ENCODE measurements around the gene GCHFR.

The GCHFR gene

DNA sequence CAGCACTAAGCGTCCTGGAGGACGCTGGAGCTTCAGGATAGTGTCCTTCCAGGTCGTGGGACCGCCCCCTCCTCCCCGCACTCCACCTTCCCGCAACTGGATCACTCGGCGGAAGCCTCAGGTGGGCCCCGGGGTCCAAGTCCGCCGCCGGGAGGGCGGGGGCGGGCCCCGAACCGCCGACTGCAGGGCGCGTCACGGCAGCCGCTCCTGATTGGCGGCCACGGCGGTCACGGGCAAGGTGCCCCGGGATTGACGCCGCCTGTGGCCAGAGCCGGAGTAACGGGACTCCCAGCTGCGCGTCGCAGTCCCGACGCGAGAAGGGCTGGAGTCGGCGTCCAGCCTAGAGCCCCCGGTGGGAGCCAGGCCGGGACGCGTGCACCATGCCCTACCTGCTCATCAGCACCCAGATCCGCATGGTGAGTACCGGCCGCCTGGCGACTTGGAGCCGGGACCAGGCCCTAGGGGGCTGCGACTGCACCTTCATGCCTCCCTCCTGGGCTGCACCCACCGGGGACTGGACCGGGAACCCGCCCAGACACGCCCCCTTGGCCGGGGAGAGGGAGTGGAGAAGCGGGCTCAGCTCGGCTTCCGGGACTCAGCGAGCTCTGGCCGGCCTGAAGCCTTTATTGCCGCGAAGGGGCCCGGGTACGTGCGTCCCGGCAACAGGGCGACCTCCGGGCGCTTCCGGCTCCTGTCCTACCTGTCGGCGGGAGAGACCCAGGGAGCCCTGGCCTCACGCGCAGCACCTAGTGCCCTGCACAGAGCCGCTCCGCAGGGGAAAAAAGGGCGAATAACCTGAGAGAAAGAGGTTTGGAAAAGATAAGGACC, at the start of gene GCHFR:
Gene GCHFR (plus strand): TSS at position 268 of the 828 bp plus-strand sequence. CDS start 113 bp downstream, at position 381.
- TF ChIP-seq, protein P1, sequence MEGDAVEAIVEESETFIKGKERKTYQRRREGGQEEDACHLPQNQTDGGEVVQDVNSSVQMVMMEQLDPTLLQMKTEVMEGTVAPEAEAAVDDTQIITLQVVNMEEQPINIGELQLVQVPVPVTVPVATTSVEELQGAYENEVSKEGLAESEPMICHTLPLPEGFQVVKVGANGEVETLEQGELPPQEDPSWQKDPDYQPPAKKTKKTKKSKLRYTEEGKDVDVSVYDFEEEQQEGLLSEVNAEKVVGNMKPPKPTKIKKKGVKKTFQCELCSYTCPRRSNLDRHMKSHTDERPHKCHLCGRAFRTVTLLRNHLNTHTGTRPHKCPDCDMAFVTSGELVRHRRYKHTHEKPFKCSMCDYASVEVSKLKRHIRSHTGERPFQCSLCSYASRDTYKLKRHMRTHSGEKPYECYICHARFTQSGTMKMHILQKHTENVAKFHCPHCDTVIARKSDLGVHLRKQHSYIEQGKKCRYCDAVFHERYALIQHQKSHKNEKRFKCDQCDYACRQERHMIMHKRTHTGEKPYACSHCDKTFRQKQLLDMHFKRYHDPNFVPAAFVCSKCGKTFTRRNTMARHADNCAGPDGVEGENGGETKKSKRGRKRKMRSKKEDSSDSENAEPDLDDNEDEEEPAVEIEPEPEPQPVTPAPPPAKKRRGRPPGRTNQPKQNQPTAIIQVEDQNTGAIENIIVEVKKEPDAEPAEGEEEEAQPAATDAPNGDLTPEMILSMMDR (IDR thresholded peaks at IDR 0.05; ENCODE audit: insufficient read depth, low read depth, low read length, missing control alignments), result peak; percentile 45
- peak; percentile 88 for DNase-seq (ENCODE audit: low read depth)
- H3K4me3 ChIP-seq (ENCODE audit: low read depth, low read length), result peak within 1 kb of the TSS; percentile 71

DNA sequence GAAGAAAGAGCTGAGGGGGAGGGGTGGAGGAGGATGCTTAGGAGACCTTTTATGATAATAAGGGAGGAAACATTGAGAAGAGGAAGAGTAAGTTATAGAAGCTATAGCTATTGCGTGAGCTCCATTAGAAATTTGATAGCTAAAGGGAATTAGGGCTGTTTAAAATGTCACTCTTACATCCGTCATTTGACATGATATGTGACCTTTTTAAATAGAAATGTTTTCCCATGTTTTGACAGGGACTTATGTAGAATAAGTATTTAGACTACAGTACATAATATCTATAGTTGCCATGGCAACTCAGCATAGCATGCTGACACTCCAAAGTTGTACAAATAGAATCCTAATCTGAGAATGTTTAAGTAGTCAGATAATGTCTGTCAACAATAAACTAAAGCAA, 49.7 kb upstream of the GCHFR start:
- TF ChIP-seq, protein P1 (IDR thresholded peaks at IDR 0.05; ENCODE audit: insufficient read depth, low read depth, low read length, missing control alignments), result no peak
- no peak for DNase-seq (ENCODE audit: low read depth)
- no peak overlapping the region for H3K4me3 ChIP-seq (ENCODE audit: low read depth, low read length)

DNA sequence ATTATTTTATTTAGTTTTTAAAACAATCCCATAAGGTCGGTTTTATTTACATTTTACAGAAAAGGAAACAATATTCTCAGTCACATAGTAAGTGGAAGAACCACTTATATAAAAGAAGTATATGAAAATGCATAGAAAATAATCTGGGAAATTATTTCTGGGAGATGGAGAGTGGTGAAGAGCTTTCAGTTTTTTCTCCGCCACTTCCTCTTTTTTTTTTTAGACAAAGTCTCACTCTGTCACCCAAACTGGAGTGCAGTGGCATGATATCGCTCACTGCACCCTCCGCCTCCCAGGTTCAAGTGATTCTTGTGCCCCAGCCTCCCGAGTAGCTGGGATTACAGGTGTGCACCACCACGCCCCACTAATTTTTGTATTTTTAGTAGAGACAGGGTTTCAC, 47.7 kb upstream of the GCHFR start:
- DNase-seq (ENCODE audit: low read depth), result no peak
- TF ChIP-seq, protein P1 (IDR thresholded peaks at IDR 0.05; ENCODE audit: insufficient read depth, low read depth, low read length, missing control alignments), result no peak
- no peak overlapping the region for H3K4me3 ChIP-seq (ENCODE audit: low read depth, low read length)

DNA sequence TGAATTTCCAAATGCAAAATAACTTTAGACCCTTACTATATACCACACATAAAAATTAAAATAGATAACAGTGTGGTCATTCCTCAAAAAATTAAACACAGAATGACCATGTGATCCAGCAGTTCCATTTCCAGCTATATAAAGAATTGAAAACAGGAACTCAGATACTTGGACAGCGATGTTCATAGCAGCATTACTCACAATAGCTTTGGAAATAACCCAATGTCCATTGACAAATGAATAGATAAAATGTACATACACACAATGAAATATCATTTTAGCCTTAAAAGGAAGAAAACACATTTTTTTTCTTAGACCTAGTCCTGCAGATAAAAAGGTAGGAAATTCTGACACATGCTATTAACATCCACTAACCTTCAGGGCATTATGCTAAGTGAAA, 42.2 kb upstream of the GCHFR start:
- no peak overlapping the region for H3K4me3 ChIP-seq (ENCODE audit: low read depth, low read length)
- TF ChIP-seq, protein P1 (IDR thresholded peaks at IDR 0.05; ENCODE audit: insufficient read depth, low read depth, low read length, missing control alignments), result no peak

DNA sequence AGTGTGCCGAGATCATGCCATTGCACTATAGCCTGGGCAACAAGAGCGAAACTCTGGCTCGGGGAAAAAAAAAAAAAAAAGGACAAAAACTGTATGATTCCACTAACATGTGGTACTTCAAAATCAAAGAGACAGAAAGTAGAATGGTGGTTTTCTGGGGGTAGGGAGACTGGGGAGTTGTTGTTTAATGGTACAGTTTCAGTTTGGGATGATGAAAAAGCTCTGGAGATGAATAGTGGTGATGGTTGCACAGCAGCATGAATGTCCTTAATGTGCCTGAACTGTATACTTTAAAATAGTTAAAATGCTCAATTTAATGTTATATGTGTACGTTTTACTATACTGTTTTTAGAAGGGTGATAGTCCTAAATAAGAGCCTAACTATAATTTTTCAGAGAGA, 41.5 kb upstream of the GCHFR start:
- no peak overlapping the region for H3K4me3 ChIP-seq (ENCODE audit: low read depth, low read length)
- no peak for DNase-seq (ENCODE audit: low read depth)
- TF ChIP-seq, protein P1 (IDR thresholded peaks at IDR 0.05; ENCODE audit: insufficient read depth, low read depth, low read length, missing control alignments), result no peak

More for the DNA sequence above, 42.2 kb upstream of the GCHFR start:
- no peak for DNase-seq (ENCODE audit: low read depth)

DNA sequence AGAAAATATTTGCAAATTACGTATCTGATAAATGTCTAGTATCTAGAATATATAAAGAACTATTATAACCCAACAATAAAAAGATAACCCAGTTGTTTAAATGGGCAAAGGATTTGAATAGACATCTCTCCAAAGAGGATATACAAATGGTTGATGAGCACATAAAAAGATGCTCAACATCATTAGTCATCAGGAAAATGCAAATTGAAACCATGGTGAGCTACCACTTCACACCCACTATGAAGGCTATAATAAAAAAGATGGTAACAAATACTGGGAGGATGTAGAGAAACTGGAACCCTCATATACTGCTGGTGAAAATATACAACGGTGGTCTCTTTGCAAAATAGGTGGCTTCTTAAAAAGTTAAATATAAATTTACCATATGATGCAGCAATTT, 40.9 kb upstream of the GCHFR start:
- H3K4me3 ChIP-seq (ENCODE audit: low read depth, low read length), result no peak overlapping the region
- TF ChIP-seq, protein P1 (IDR thresholded peaks at IDR 0.05; ENCODE audit: insufficient read depth, low read depth, low read length, missing control alignments), result no peak
- no peak for DNase-seq (ENCODE audit: low read depth)

Measured in GM12865 (cell line).